Panc1 (cell line): ENCODE measurements around the gene TUBA4A. TPM values are rescaled to one million over a fixed set of nuclear protein-coding genes. Genes with fewer than 3 reads are reported as not detected.

Experiments
- ATAC-seq: fragments of 200-7000 bp; cut with Tn5 transposase; 2 replicates; pipeline ENCODE4 v1.9.1; 2020; ENCODE audit warnings: mild to moderate bottlenecking, moderate library complexity
- BruUV-seq: library from RNA; stranded (reverse); fragments of 400-500 nt; replicated peaks from 2 replicates; lab custom pipeline; 2021; lab: Mats Ljungman, UMichigan
- CTCF ChIA-PET: fragments of 300-600 bp; sonication (Branson Sonifier 250); formaldehyde crosslinking; loops from one replicate; lab custom pipeline; 2022; ENCODE audit warnings: antibody characterized with exemption; lab: Charles Lee
- POLR2A ChIA-PET: fragments of 300-600 bp; sonication (Branson Sonifier 250); formaldehyde crosslinking; loops from one replicate; lab custom pipeline; 2022; ENCODE audit warnings: antibody characterized with exemption; lab: Charles Lee
- DNase-seq: peaks from one replicate; pipeline ENCODE4 v3.0.0-alpha.2; 2010; ENCODE audit warnings: low read depth, low spot score
- H3K27ac ChIP-seq: 2 replicates; pipeline ENCODE4 v1.5.1; 2011; ENCODE audit warnings: mild to moderate bottlenecking, low read length, inconsistent platforms
- H3K27me3 ChIP-seq: fragments of 200-500 bp; sonication (Bioruptor generic); 2 replicates; pipeline ENCODE4 v1.6.0; 2014; ENCODE audit warnings: low read length, inconsistent platforms; ENCODE audit not compliant: control insufficient read depth, insufficient read depth
- H3K36me3 ChIP-seq: fragments of 200-500 bp; sonication (Bioruptor generic); 2 replicates; pipeline ENCODE4 v1.5.1; 2014; ENCODE audit warnings: inconsistent platforms, mild to moderate bottlenecking, low read length, moderate library complexity; ENCODE audit not compliant: control insufficient read depth, insufficient read depth
- H3K4me1 ChIP-seq: 2 replicates; pipeline ENCODE4 v1.5.1; 2011; ENCODE audit warnings: inconsistent platforms, mild to moderate bottlenecking, low read length, moderate library complexity; ENCODE audit not compliant: control insufficient read depth, insufficient read depth
- H3K4me3 ChIP-seq, 2 experiments: 2 replicates each; pipeline ENCODE4 v1.5.1; 2011 to 2012; ENCODE audit warnings: low read depth in 2 of 2, low read length in 2 of 2, mild to moderate bottlenecking in 2 of 2, inconsistent platforms in 1 of 2, moderate library complexity in 1 of 2
- H3K9me3 ChIP-seq: fragments of 200-500 bp; sonication (Bioruptor generic); 2 replicates; pipeline ENCODE4 v1.5.1; 2014; ENCODE audit warnings: low read depth, mild to moderate bottlenecking, inconsistent platforms, low read length, moderate library complexity; ENCODE audit not compliant: control insufficient read depth, insufficient read depth
- POLR2AphosphoS5 ChIP-seq: IDR thresholded peaks from 2 replicates; pipeline ENCODE4 v1.6.1; 2012; ENCODE audit warnings: mild to moderate bottlenecking, low read depth, low read length, moderate library complexity
- SIN3A ChIP-seq: IDR thresholded peaks from 2 replicates; pipeline ENCODE4 v1.6.1; 2012; ENCODE audit warnings: low read depth, mild to moderate bottlenecking, low read length, moderate library complexity, borderline replicate concordance; ENCODE audit not compliant: insufficient read depth
- TCF7L2 ChIP-seq: IDR thresholded peaks from 2 replicates; pipeline ENCODE4 v1.6.1; 2011; ENCODE audit warnings: mild to moderate bottlenecking, low read depth, low read length, inconsistent platforms
- in situ Hi-C: cut with HindIII; loops from 2 replicates; pipeline ENCODE4 v1.10.0; 2016; ENCODE audit warnings: low sequenced_read_pairs, low pct_unique_long_range_greater_than_20kb
- intact Hi-C: fragments of 100-400 bp; cut with micrococcal nuclease; formaldehyde crosslinking; loops from one replicate; pipeline ENCODE4 v1.10.0; 2022; ENCODE audit not compliant: unreplicated experiment
- total RNA-seq: library from RNA; stranded (reverse); gene quantifications from one replicate; pipeline ENCODE4 v1.2.1, GENCODE V29; 2021; ENCODE audit not compliant: unreplicated experiment
- TF ChIP-seq, protein P1 (sequence below), 2 experiments: IDR thresholded peaks; 2 replicates each; pipeline ENCODE4 v1.6.1; 2011 to 2012; ENCODE audit warnings: low read depth in 2 of 2, control low read depth in 1 of 2, low read length in 1 of 2, mild to moderate bottlenecking in 1 of 2, moderate library complexity in 1 of 2; ENCODE audit not compliant: insufficient read depth in 1 of 2
- TF ChIP-seq, protein P2 (sequence below): fragments of 450-650 bp; IDR thresholded peaks from 2 replicates; pipeline ENCODE4 v1.5.1; 2017; ENCODE audit warnings: mild to moderate bottlenecking

Gene TUBA4A
- total RNA-seq, 1 experiment from 2014 or later: 12.9 TPM

DNA sequence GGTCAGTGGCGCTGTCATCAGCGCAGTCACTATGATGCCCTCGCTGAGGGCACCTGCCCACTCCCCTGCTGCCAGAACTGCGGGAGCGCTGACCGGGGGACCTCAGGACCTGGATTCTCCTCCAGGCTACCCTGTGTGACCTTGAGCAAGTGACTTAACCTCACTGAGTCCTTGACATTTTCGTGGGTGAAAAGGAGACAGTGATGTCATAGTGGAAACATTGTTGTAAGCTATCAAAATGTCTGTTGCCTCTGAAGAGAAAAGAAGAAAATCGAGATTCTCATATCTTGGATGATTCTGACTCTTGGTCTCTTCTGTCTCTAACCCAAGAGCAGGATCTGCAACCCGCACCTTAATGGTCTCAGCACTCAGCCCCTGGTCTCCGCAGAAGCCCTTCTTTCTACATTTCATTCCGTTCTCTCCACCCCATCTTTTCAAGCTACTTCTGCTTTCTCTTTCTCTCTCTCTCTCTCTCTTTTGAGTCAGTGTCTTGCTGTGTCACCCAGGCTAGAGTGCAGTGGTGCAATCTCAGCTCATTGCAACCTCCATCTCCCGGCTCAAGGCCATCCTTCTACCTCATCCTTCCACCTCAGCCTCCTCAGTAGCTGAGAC lies 978 bp upstream of the TUBA4A start:
- ATAC-seq (peak; percentile 22), DNase-seq (no peak)
- Histone ChIP-seq H3K36me3 (no peaks in the 10 kb centered on the region; the same call in 1 of the 2 replicates), H3K4me1 (peaks cover 18% of the 10 kb centered on the region), H3K27me3 (peaks cover 8% of the 10 kb centered on the region), H3K27ac (no peak overlapping the region), H3K4me3 (peak overlapping the region; percentile 49 to 68), H3K9me3 (no peaks in the 10 kb centered on the region)
- ChIA-PET CTCF (no interaction called here), POLR2A (interaction anchor here (1.5 kb wide), 1 partner anchor 10 kb away, joined by 3 read pairs; no protein-coding TSS in a partner anchor)
- intact Hi-C loops (no loop called here), in situ Hi-C loops (no loop called here)
- no TSS peak for BruUV-seq
- TF ChIP-seq POLR2AphosphoS5 (no peak), TCF7L2 (no peak), SIN3A (no peak)
- TF ChIP-seq, protein P1, sequence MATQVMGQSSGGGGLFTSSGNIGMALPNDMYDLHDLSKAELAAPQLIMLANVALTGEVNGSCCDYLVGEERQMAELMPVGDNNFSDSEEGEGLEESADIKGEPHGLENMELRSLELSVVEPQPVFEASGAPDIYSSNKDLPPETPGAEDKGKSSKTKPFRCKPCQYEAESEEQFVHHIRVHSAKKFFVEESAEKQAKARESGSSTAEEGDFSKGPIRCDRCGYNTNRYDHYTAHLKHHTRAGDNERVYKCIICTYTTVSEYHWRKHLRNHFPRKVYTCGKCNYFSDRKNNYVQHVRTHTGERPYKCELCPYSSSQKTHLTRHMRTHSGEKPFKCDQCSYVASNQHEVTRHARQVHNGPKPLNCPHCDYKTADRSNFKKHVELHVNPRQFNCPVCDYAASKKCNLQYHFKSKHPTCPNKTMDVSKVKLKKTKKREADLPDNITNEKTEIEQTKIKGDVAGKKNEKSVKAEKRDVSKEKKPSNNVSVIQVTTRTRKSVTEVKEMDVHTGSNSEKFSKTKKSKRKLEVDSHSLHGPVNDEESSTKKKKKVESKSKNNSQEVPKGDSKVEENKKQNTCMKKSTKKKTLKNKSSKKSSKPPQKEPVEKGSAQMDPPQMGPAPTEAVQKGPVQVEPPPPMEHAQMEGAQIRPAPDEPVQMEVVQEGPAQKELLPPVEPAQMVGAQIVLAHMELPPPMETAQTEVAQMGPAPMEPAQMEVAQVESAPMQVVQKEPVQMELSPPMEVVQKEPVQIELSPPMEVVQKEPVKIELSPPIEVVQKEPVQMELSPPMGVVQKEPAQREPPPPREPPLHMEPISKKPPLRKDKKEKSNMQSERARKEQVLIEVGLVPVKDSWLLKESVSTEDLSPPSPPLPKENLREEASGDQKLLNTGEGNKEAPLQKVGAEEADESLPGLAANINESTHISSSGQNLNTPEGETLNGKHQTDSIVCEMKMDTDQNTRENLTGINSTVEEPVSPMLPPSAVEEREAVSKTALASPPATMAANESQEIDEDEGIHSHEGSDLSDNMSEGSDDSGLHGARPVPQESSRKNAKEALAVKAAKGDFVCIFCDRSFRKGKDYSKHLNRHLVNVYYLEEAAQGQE (IDR thresholded peaks at IDR 0.05; ENCODE audit: insufficient read depth in 1 of 2, low read depth in 2 of 2, low read length in 1 of 2): no peak
- TF ChIP-seq, protein P2, sequence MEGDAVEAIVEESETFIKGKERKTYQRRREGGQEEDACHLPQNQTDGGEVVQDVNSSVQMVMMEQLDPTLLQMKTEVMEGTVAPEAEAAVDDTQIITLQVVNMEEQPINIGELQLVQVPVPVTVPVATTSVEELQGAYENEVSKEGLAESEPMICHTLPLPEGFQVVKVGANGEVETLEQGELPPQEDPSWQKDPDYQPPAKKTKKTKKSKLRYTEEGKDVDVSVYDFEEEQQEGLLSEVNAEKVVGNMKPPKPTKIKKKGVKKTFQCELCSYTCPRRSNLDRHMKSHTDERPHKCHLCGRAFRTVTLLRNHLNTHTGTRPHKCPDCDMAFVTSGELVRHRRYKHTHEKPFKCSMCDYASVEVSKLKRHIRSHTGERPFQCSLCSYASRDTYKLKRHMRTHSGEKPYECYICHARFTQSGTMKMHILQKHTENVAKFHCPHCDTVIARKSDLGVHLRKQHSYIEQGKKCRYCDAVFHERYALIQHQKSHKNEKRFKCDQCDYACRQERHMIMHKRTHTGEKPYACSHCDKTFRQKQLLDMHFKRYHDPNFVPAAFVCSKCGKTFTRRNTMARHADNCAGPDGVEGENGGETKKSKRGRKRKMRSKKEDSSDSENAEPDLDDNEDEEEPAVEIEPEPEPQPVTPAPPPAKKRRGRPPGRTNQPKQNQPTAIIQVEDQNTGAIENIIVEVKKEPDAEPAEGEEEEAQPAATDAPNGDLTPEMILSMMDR: no peak

DNA sequence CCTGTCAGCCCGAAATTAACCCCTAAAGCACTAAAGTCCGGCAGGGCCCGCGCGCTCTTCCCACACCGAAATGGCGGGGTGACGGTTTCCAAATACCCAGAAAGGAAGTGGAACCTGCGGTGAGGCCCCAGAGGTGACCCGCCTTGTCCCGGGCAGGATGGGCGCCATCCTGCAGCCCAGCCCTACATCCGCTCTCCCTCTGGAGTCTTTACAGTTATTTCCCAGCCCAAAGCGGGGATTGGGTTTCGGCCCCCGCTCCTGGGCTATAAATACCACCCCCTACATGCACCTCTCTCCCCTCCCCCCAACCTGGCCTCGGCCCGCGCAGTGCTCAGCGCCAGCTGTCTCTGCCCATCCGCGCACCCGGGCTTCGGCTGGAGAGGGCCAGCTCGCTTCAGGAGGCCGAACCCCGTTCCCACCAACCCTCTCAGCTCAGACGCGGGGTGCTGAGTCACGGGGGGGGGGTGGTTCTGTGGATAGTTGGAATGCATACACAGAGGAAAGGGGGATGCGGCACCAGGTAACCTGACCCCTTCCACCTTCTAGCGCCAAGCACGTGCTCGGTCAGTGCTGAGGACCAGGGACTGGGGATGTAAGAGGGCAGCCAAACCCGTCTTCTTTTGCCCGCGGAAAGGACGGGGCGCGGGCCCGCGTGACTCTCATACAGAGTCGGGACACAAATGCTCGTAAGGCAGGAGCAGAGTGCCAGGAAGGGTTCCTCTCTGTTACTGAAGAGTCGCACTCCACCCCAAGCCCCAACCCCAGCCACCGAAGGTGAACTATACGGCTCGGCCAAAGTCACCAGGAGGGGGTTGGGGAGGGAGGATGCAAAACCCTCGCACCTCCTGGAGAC lies 592 bp downstream of the TUBA4A start, which contains the start of gene TUBA4B:
TUBA4B (plus strand) TSS at position 344 of the 853 bp plus-strand sequence; CDS start at position 509, 165 bp downstream.
- intact Hi-C loops: no loop called here
- peak within 1 kb of the TSS; percentile 49 to 68 for H3K4me3 ChIP-seq
- ATAC-seq (peak; percentile 47), DNase-seq (no peak)
- peaks cover 34% of the 10 kb centered on the region for H3K4me1 ChIP-seq
- H3K27me3 ChIP-seq: peaks cover 8% of the 10 kb centered on the region
- H3K36me3 ChIP-seq: no peaks in the 10 kb centered on the region; the same call in 1 of the 2 replicates
- POLR2A ChIA-PET: interaction anchor here (0.6 kb wide), 1 partner anchor 21 kb away, joined by 5 read pairs; no protein-coding TSS in a partner anchor
- no TSS peak for BruUV-seq
- H3K9me3 ChIP-seq: no peaks in the 10 kb centered on the region
- TF ChIP-seq TCF7L2 (no peak), SIN3A (no peak), POLR2AphosphoS5 (no peak)
- TF ChIP-seq, protein P2: no peak
- TF ChIP-seq, protein P1 (IDR thresholded peaks at IDR 0.05; ENCODE audit: insufficient read depth in 1 of 2, low read depth in 2 of 2, low read length in 1 of 2): no peak
- no peak within 1 kb of the TSS for H3K27ac ChIP-seq
- in situ Hi-C loops: no loop called here
- CTCF ChIA-PET: interaction anchor here (0.6 to 1.0 kb wide), 4 partner anchors 9 to 273 kb away, joined by 4 to 14 read pairs (median 6); no protein-coding TSS in a partner anchor
